ENCODE results near the gene TAP1.
A peak's percentile ranks its signal among the peaks of the same experiment; 100 is the strongest.

Gene TAP1

GRCh38 chr6:32853541-32854375 is at the start of gene TAP1, which contains the start of gene PSMB9:
Gene TAP1, minus strand, starts transcription at chr6:32853704. Its CDS starts 68 bp downstream, at chr6:32853636.
Gene PSMB9, plus strand, starts transcription at chr6:32854192. Its CDS starts 38 bp downstream, at chr6:32854230.
- peak; percentile 93 for TF ChIP-seq CTCF (IDR thresholded peaks at IDR 0.05; ENCODE audit: extremely low read depth, insufficient read depth, missing control alignments)
- DNase-seq (ENCODE audit: low spot score), result peak; percentile 96
- in situ Hi-C loops (cut with MboI; ENCODE audit: low pct_unique_long_range_greater_than_20kb, low sequenced_read_pairs, unreplicated experiment), result no loop called here

GRCh38 chr6:32895006-32895345 is 41.5 kb upstream of the TAP1 start:
- in situ Hi-C loops (cut with MboI; ENCODE audit: low pct_unique_long_range_greater_than_20kb, low sequenced_read_pairs, unreplicated experiment), result no loop called here
- no peak for TF ChIP-seq CTCF (IDR thresholded peaks at IDR 0.05; ENCODE audit: extremely low read depth, insufficient read depth, missing control alignments)
- no peak for DNase-seq (ENCODE audit: low spot score)

- DNase-seq (ENCODE audit: low spot score), result peak; percentile 95
- no peak for TF ChIP-seq CTCF (IDR thresholded peaks at IDR 0.05; ENCODE audit: extremely low read depth, insufficient read depth, missing control alignments)
- in situ Hi-C loops (cut with MboI; ENCODE audit: low pct_unique_long_range_greater_than_20kb, low sequenced_read_pairs, unreplicated experiment), result no loop called here
Observed at GRCh38 chr6:32894085-32895005, 40.8 kb upstream of the TAP1 start.

GRCh38 chr6:32890831-32891230 is 37.3 kb upstream of the TAP1 start:
- no peak for TF ChIP-seq CTCF (IDR thresholded peaks at IDR 0.05; ENCODE audit: extremely low read depth, insufficient read depth, missing control alignments)
- in situ Hi-C loops (cut with MboI; ENCODE audit: low pct_unique_long_range_greater_than_20kb, low sequenced_read_pairs, unreplicated experiment), result no loop called here
- DNase-seq (ENCODE audit: low spot score), result no peak

GRCh38 chr6:32889533-32889932 is 36.0 kb upstream of the TAP1 start:
- no peak for TF ChIP-seq CTCF (IDR thresholded peaks at IDR 0.05; ENCODE audit: extremely low read depth, insufficient read depth, missing control alignments)
- in situ Hi-C loops (cut with MboI; ENCODE audit: low pct_unique_long_range_greater_than_20kb, low sequenced_read_pairs, unreplicated experiment), result loop anchor here (10.0 kb wide), 1 partner anchor 85 kb away; no protein-coding TSS in a partner anchor
- DNase-seq (ENCODE audit: low spot score), result no peak

GRCh38 chr6:32888576-32888975 is 35.1 kb upstream of the TAP1 start:
- in situ Hi-C loops (cut with MboI; ENCODE audit: low pct_unique_long_range_greater_than_20kb, low sequenced_read_pairs, unreplicated experiment), result loop anchor here (10.0 kb wide), 1 partner anchor 86 kb away; no protein-coding TSS in a partner anchor
- DNase-seq (ENCODE audit: low spot score), result no peak
- TF ChIP-seq CTCF (IDR thresholded peaks at IDR 0.05; ENCODE audit: extremely low read depth, insufficient read depth, missing control alignments), result no peak

Measured in GM13977 (cell line).